Measurements from ENCODE around the gene CORO2B. TPM values are rescaled to one million over a fixed set of nuclear protein-coding genes. Genes with fewer than 3 reads are reported as not detected.

The CORO2B gene
- total RNA-seq, 4 donors from 2014 or later: 0.19 to 2.3 (median 0.22) TPM; not detected in 1

DNA sequence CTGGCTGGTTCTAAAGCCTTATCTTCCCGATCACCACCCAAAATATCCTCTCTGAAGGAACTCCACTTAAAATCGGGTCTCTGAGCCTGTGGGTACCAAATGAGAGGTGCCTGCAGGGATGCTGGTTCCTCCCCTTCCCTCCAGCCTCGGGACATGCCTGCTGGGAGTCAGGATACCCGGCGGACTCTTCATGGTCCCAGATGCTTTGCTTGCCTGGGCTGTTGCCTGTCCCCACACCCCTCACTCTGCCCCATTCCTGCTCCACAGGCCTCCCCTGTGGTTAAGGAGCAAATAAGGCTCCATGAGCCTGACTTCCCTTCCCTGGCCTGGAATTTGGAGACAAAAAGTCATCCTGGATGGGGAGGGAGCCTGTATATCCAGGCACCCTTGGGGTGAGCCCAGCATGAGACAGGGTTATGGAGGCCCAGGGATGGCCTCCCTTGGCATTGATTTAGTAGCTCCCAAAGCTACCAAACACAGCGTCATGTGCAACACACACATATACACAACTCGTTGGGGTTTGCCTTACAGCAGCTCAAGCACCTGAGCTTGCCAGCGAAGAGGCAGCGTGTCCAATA is 12.3 kb upstream of the CORO2B start:
- Histone ChIP-seq H3K27ac (no peak overlapping the region), H3K36me3 (no peaks in the 10 kb centered on the region), H3K9me3 (no peaks in the 10 kb centered on the region), H3K27me3 (peaks cover 0 to 49% (median 0%) of the 10 kb centered on the region in 4 donors), H3K4me3 (no peak overlapping the region), H3K4me1 (no peaks in the 10 kb centered on the region)
- TF ChIP-seq POLR2A (IDR thresholded peaks at IDR 0.05): no peak
- no peak for TF ChIP-seq CTCF (IDR thresholded peaks at IDR 0.05)
- WGBS, 2 donors: 11 to 47% methylated on average over 3 to 8 of the region's 9 CpGs
- no peak for DNase-seq
- intact Hi-C loops (cut with DNase I): no loop called here

- DNase-seq: no peak
Observed at GRCh38 chr15:68567345-68567744, 11.4 kb upstream of the CORO2B start.

DNA sequence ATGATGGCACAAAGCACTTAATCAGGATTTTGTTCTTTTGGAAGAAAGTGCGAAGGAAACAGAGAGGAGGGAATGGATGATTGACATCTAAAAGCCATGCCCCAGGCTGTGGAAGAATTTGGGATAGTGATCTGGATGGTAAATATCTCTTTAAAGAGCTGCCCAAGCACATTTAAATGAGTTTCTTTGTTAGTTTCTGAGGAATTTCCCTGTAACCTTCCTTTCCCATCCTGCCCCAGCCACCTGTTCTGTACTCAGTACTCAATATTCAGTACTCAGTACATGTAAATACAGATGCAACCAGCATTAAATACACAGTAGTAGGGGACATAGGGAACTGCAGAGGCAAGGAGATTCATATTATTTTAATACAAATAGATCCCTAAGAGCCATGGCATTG is 7.8 kb upstream of the CORO2B start:
- WGBS, 2 donors: 88 to 92% methylated on average over 1 of the region's 1 CpG
- TF ChIP-seq POLR2A (IDR thresholded peaks at IDR 0.05) (no peak), CTCF (IDR thresholded peaks at IDR 0.05) (no peak)
- DNase-seq: no peak
- intact Hi-C loops (cut with DNase I): no loop called here
- no peaks in the 10 kb centered on the region for H3K36me3 ChIP-seq
- peaks cover 0 to 76% (median 0%) of the 10 kb centered on the region in 4 donors for H3K27me3 ChIP-seq
- no peaks in the 10 kb centered on the region for H3K4me1 ChIP-seq
- H3K4me3 ChIP-seq: no peak overlapping the region
- no peaks in the 10 kb centered on the region for H3K9me3 ChIP-seq
- H3K27ac ChIP-seq: no peak overlapping the region

More at GRCh38 chr15:68567345-68567744, 11.4 kb upstream of the CORO2B start:
- TF ChIP-seq CTCF (IDR thresholded peaks at IDR 0.05) (no peak), POLR2A (IDR thresholded peaks at IDR 0.05) (no peak)
- Histone ChIP-seq H3K27ac (no peak overlapping the region), H3K9me3 (no peaks in the 10 kb centered on the region), H3K4me1 (no peaks in the 10 kb centered on the region), H3K36me3 (no peaks in the 10 kb centered on the region), H3K4me3 (no peak overlapping the region), H3K27me3 (peaks cover 0 to 49% (median 0%) of the 10 kb centered on the region in 4 donors)
- intact Hi-C loops (cut with DNase I): no loop called here
- WGBS, 2 donors: 83 to 97% methylated on average over 2 to 3 of the region's 3 CpGs

DNA sequence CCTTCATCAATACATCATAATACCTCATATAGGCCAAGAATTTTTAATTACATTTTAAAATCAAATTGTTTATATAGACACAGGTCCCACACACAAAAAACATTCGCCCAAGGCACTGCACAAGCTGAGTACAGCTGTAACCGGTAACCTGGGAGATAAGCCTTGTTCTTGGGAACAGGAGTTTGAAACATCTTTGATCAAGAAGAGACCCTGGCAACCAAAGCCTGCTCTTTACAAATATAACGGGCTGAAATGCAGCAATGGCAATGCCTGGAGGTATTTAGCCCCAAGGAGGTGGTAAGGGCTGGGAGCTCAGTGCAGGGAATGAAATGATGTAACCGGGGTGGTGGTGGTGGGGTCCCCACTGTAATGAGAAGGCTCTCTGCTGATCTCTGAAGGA is 7.2 kb upstream of the CORO2B start:
- no peaks in the 10 kb centered on the region for H3K4me1 ChIP-seq
- WGBS, 2 donors: 76 to 86% methylated on average over 4 of the region's 4 CpGs
- H3K9me3 ChIP-seq: no peaks in the 10 kb centered on the region
- peaks cover 0 to 82% (median 0%) of the 10 kb centered on the region in 4 donors for H3K27me3 ChIP-seq
- intact Hi-C loops (cut with DNase I): no loop called here
- no peak overlapping the region for H3K27ac ChIP-seq
- no peak overlapping the region for H3K4me3 ChIP-seq
- DNase-seq: no peak
- TF ChIP-seq POLR2A (IDR thresholded peaks at IDR 0.05): no peak
- no peak for TF ChIP-seq CTCF (IDR thresholded peaks at IDR 0.05)
- no peaks in the 10 kb centered on the region for H3K36me3 ChIP-seq

DNA sequence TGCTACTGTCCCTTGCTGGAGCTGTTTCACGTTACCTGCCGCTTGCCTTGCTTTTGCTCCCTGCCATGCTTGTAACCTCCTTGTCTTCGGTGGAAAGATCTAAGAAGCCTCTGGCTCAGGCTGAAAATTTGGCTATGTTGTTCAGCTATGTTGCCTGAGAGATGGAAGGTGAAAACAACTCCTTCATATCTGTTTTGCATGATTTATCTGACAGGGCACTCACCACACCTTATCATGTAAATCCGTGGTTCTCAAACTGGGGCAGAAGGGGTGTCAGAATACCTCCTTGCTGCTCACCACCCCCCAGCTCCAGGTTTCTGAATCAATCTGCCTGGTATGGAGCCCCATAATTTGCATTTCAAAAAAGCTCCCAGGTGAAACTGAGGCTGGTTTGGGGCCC is 6.5 kb upstream of the CORO2B start:
- intact Hi-C loops (cut with DNase I): no loop called here
- WGBS, 2 donors: 82 to 84% methylated on average over 4 of the region's 4 CpGs
- Histone ChIP-seq H3K4me3 (no peak overlapping the region), H3K9me3 (no peaks in the 10 kb centered on the region), H3K36me3 (no peaks in the 10 kb centered on the region), H3K4me1 (peaks cover 0 to 2% (median 1%) of the 10 kb centered on the region in 3 donors), H3K27me3 (peaks cover 0 to 89% (median 0%) of the 10 kb centered on the region in 4 donors), H3K27ac (no peak overlapping the region)
- DNase-seq: no peak
- TF ChIP-seq CTCF (IDR thresholded peaks at IDR 0.05): no peak
